ENCODE results near the gene SLC24A4.

SLC24A4 gene

DNA sequence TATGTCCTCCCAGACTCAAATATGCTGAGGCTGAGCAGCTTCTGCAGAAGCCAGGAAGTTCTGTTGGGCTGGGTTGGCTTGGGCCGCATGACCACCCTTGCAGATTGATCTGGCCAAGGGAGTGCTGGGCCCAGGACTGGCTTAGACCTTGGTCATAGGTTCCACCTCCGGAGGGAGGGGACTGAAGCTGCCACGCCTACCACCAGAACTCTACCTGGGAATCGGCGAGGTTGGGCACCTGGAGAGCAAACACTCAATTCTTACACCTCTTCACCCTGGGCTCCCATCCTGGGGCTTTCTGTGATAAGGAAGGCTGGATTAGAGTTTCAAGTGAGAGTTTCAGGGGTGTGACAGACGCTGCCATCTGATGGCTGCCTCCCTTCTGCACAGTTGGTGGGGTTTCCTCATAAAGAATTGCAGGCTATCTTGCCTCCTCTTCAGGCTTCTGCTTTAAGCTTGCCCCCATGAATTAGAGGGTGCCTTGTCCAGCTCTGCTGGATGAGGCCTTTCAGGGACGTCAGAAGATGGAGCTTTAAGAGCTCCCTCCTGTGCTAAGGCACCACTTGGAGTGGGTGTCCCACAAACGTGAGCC is 5.8 kb downstream of the SLC24A4 start:
- Mint-ChIP-seq H3K4me1 (no peaks in the 10 kb centered on the region), H3K36me3 (no peaks in the 10 kb centered on the region), H3K27me3 (peaks cover 12% of the 10 kb centered on the region), H3K4me3 (no peak overlapping the region), H3K27ac (no peak overlapping the region), H3K9me3 (no peaks in the 10 kb centered on the region)
- ATAC-seq (ENCODE audit: low read depth) (no peak), DNase-seq (ENCODE audit: low spot score in 2 of 2) (no peak)

DNA sequence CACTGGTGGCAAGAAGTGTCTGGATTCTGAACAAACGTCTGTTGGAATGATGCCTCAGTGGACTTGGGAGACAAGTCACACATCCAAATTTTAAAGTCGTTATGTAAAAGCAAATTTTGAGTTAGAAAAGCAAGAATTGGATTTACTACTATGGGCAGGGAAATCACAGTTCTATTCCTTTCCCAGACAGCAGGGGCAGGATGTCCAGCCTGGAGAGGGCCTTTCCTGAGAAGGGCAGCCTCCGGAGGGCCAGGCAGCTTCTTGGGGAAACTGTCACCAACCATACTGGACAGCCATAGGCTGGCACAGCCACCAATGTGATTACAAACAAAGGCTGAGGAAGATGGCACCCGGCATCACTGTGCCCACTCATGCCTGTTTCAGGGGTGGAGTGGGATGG is 11.1 kb downstream of the SLC24A4 start:
- Mint-ChIP-seq H3K9me3 (no peaks in the 10 kb centered on the region), H3K27me3 (peaks cover 5% of the 10 kb centered on the region), H3K27ac (no peak overlapping the region), H3K4me1 (no peaks in the 10 kb centered on the region), H3K4me3 (no peak overlapping the region), H3K36me3 (no peaks in the 10 kb centered on the region)
- no peak for ATAC-seq (ENCODE audit: low read depth)
- DNase-seq (ENCODE audit: low spot score in 2 of 2) = no peak

DNA sequence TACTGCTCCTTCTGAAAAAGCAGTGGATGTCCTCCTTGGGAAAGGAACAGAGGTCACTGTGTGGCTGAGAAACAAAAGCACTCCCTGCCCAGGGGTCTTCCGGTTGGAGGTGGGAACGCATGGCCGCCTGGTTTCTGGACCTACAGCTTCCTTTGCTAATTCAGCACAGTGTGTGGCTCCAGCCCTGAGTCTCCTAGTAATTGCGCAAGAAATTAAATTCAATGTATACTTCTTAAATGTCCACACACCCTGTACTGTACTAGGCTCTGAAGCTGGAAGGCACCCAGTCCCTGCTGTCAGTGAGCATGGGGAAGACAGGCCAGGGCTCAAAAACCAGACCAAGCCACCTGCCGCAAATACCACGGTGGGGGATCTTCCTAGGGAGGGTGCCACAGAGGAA is 13.4 kb downstream of the SLC24A4 start:
- H3K4me1 Mint-ChIP-seq = no peaks in the 10 kb centered on the region
- no peaks in the 10 kb centered on the region for H3K9me3 Mint-ChIP-seq
- DNase-seq (ENCODE audit: low spot score in 2 of 2) = no peak
- no peak overlapping the region for H3K27ac Mint-ChIP-seq
- no peak overlapping the region for H3K4me3 Mint-ChIP-seq
- ATAC-seq (ENCODE audit: low read depth) = no peak
- H3K27me3 Mint-ChIP-seq = peaks cover 16% of the 10 kb centered on the region
- no peaks in the 10 kb centered on the region for H3K36me3 Mint-ChIP-seq

DNA sequence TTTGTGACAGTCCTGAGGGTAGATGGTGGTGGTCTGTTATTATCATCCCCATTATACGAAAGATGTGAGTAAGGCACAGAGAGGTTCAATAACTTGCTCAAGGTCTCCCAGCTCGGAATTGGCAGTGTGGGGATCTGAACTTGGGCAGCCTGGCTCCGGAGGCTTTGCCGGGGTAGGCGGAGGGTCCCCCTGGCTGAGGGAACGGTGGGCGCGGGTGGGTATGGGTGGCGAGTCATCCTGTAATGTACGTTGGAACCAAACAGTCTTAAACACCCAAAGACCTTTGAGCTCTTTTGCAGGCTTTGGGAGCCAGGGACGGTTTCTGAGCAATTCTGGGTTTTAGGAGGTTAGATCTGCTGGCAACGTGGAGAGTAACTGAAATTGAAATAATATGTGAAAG is 16.5 kb downstream of the SLC24A4 start:
- peaks cover 33% of the 10 kb centered on the region for H3K27me3 Mint-ChIP-seq
- ATAC-seq (ENCODE audit: low read depth) (no peak), DNase-seq (ENCODE audit: low spot score in 2 of 2) (no peak)
- peaks cover 5% of the 10 kb centered on the region for H3K36me3 Mint-ChIP-seq
- H3K4me1 Mint-ChIP-seq = no peaks in the 10 kb centered on the region
- peaks cover 6% of the 10 kb centered on the region for H3K9me3 Mint-ChIP-seq
- H3K27ac Mint-ChIP-seq = no peak overlapping the region
- no peak overlapping the region for H3K4me3 Mint-ChIP-seq

DNA sequence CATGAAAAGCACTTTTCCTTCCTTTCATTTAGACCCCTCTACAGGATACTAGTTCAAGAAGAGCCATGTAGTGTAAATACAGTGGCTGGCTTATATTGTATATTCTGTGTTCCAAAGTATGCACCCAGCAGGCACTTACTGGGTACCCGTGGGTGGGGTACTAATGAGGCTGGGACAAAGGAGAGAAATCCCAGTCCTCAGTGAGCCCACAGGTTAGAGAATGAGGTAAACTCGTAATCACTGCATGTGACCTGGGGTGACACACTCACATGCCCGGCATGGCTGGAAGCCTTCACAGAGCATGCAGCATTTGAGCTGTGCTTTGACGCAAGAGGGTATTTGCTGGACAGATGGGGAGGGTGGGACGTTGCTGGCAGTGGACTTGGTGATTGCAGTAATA is 17.1 kb downstream of the SLC24A4 start:
- Mint-ChIP-seq H3K4me3 (no peak overlapping the region), H3K9me3 (peaks cover 6% of the 10 kb centered on the region)

DNA sequence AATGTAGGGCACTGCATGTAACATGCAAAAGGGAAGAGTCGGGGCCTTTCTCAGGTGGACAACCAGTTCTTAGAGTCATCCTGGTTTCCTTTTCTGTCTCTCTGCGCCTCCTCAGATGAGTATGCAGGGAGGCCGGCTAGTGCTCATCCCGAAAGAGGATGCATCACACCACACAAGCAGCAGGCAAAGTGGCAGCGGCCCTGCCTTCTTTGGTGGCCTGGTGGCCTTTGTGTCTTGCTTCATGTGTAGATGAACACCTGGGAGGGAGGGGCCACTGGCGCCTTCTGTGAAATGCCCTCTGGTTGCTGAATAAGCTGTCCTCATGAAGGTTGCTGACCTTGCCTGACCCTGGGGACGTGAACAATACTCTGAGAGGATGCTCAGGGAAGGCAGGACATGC is 18.0 kb downstream of the SLC24A4 start:
- H3K9me3 Mint-ChIP-seq = peaks cover 6% of the 10 kb centered on the region
- peaks cover 32% of the 10 kb centered on the region for H3K27me3 Mint-ChIP-seq
- no peak for ATAC-seq (ENCODE audit: low read depth)
- peaks cover 5% of the 10 kb centered on the region for H3K36me3 Mint-ChIP-seq
- H3K4me3 Mint-ChIP-seq = no peak overlapping the region
- H3K27ac Mint-ChIP-seq = no peak overlapping the region
- no peak for DNase-seq (ENCODE audit: low spot score in 2 of 2)
- no peaks in the 10 kb centered on the region for H3K4me1 Mint-ChIP-seq

More for the DNA sequence above, 17.1 kb downstream of the SLC24A4 start:
- peaks cover 5% of the 10 kb centered on the region for H3K36me3 Mint-ChIP-seq
- peaks cover 32% of the 10 kb centered on the region for H3K27me3 Mint-ChIP-seq
- no peak overlapping the region for H3K27ac Mint-ChIP-seq
- no peak for ATAC-seq (ENCODE audit: low read depth)
- no peaks in the 10 kb centered on the region for H3K4me1 Mint-ChIP-seq
- DNase-seq (ENCODE audit: low spot score in 2 of 2) = no peak

DNA sequence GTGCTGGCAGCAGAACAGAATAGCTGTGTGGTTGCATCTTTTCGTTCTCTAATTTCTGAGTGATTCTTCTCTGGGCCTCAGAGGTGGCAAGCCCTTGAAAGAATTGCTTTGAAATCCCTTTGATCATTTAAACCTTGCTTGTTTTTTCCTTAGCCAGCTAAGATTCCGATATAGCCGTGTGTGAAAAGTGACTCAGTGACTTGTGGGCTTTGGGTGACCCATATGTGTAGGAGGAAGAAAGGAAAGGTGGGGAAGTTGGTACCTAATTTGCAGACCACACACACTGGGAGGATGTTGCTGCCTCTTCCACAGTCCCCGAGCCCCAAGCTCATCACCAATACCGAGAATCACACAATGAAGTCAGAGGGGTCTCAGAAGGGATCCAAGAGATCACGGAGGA is 18.8 kb downstream of the SLC24A4 start:
- Mint-ChIP-seq H3K4me3 (no peak overlapping the region), H3K27me3 (peaks cover 31% of the 10 kb centered on the region), H3K9me3 (peaks cover 6% of the 10 kb centered on the region), H3K4me1 (no peaks in the 10 kb centered on the region), H3K36me3 (peaks cover 5% of the 10 kb centered on the region), H3K27ac (no peak overlapping the region)
- no peak for DNase-seq (ENCODE audit: low spot score in 2 of 2)
- no peak for ATAC-seq (ENCODE audit: low read depth)

DNA sequence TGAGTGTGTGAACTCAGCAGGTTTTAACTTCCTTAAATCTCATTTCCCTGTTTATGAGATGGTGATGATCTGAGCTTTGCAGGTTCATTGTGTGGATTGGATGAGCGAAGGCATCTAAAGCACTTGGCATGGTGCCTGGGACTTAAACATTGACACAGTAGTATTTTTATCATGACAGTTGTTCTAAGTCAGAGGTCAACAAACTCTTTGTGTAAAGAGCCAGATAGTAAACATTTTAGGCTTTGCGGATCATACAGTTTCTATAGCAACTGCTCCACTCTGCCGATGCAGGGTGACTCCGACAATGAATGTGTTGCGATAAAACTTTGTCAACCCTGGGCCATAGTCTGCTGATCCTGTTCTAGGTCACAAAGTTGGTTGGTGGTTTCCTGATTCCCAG is 25.2 kb downstream of the SLC24A4 start:
- Mint-ChIP-seq H3K36me3 (peaks cover 5% of the 10 kb centered on the region), H3K4me3 (no peak overlapping the region), H3K9me3 (peaks cover 6% of the 10 kb centered on the region), H3K27me3 (peaks cover 15% of the 10 kb centered on the region), H3K4me1 (no peaks in the 10 kb centered on the region), H3K27ac (no peak overlapping the region)
- ATAC-seq (ENCODE audit: low read depth) = no peak
- no peak for DNase-seq (ENCODE audit: low spot score in 2 of 2)

DNA sequence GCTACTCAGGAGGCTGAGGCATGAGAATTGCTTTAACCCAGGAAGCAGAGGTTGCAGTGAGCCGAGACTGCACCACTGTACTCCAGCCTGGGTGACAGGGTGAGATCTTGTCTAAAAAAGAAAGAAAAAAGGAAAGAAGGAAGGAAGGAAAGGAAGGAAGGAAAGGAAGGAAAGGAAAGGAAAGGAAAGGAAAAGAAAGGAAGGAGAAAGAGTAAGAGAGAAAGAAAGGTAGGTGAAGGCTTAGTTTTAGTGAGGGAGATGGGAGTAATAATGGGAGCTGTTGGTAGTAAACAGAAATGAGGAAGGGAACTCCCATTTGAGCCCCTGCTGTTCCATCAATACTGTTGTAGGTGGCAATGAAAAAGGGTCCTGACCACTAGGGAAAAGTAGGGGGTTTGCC is 28.8 kb downstream of the SLC24A4 start:
- Mint-ChIP-seq H3K27me3 (peaks cover 9% of the 10 kb centered on the region), H3K4me3 (no peak overlapping the region), H3K4me1 (no peaks in the 10 kb centered on the region), H3K9me3 (no peaks in the 10 kb centered on the region), H3K36me3 (no peaks in the 10 kb centered on the region), H3K27ac (no peak overlapping the region)
- ATAC-seq (ENCODE audit: low read depth) (no peak), DNase-seq (ENCODE audit: low spot score in 2 of 2) (no peak)

DNA sequence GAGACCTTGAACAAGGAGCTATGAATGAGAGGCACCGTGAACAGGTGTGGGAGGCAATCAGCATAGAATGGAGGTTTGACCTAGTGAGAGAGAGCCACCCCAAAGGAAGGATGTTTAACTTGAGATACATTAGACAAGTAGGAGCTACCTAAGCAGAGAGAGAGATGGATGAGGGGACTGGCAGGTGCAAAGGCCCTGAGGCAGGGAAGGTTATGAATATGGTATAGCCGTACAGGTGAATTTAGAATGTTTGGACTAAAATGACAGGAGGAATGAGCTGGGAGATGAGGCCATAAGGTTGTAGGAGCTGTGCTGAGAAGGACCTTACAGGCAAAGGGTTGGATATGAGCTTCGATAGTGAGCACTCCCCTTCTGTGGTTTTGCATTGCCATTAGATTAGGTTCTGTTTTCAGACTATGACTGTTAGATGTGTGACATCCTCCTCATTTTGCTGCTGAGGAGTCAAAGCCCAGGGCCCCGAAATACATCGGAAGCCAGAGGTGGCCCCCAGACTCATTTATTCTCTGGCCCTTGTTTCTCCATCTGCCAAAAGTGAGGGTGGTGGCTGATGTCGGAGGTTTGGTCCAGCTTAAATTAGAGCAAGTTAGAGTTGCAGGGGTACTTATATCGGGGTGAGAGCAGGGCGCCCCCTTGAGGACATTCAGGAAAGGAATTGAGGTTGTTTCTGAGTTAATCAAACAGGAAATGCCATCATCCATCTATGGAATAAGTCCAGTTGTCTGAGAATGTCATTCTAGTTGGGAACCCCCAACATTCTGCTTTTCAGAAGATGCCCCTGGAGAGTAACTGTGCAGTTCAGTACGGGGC is 29.4 kb downstream of the SLC24A4 start:
- DNase-seq (ENCODE audit: low spot score in 2 of 2) (no peak), ATAC-seq (ENCODE audit: low read depth) (no peak)
- no peaks in the 10 kb centered on the region for H3K9me3 Mint-ChIP-seq
- no peaks in the 10 kb centered on the region for H3K36me3 Mint-ChIP-seq
- no peak overlapping the region for H3K4me3 Mint-ChIP-seq
- H3K4me1 Mint-ChIP-seq = no peaks in the 10 kb centered on the region
- peaks cover 9% of the 10 kb centered on the region for H3K27me3 Mint-ChIP-seq
- no peak overlapping the region for H3K27ac Mint-ChIP-seq

DNA sequence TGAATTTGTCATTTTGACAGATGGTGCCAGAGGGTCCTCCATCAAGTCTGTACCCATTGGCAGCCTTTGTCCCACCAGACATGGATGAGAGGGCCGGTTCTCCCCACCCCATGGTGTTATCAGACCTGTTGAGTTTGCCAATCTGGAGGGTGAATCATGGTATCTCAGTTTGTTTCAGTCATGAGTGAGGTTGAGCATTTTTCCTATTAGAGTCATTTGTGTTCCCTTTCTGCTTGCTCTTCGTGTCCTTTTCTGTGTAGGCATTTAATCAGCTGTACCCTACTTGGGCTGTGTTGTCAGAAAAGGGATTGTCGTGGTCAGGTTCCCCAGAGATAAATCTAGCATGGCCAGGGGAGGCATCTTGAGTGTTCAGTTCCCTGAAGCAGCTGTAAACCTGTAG is 30.5 kb downstream of the SLC24A4 start:
- Mint-ChIP-seq H3K4me3 (no peak overlapping the region), H3K9me3 (no peaks in the 10 kb centered on the region), H3K36me3 (no peaks in the 10 kb centered on the region), H3K4me1 (no peaks in the 10 kb centered on the region), H3K27me3 (peaks cover 9% of the 10 kb centered on the region), H3K27ac (no peak overlapping the region)
- no peak for ATAC-seq (ENCODE audit: low read depth)
- no peak for DNase-seq (ENCODE audit: low spot score in 2 of 2)

DNA sequence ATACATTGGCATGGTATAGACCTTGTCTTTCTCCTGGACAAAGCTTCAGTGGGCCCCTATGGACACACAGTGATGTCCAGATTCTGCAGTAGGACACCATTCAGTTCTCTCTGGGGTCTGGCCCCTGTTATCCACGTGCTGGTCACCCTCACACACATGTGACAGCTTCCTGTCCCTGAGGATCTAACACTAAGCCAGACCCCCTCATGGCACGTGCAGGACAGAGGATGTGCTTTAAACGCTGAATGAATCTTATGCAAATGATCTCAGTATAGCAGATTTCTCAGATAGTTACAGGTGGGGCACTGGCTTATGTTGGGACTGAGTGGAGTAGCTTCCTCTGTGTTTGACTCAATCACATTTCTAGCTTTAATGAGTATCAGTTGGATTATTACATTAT is 33.7 kb downstream of the SLC24A4 start:
- H3K36me3 Mint-ChIP-seq = no peaks in the 10 kb centered on the region
- H3K4me1 Mint-ChIP-seq = no peaks in the 10 kb centered on the region

DNA sequence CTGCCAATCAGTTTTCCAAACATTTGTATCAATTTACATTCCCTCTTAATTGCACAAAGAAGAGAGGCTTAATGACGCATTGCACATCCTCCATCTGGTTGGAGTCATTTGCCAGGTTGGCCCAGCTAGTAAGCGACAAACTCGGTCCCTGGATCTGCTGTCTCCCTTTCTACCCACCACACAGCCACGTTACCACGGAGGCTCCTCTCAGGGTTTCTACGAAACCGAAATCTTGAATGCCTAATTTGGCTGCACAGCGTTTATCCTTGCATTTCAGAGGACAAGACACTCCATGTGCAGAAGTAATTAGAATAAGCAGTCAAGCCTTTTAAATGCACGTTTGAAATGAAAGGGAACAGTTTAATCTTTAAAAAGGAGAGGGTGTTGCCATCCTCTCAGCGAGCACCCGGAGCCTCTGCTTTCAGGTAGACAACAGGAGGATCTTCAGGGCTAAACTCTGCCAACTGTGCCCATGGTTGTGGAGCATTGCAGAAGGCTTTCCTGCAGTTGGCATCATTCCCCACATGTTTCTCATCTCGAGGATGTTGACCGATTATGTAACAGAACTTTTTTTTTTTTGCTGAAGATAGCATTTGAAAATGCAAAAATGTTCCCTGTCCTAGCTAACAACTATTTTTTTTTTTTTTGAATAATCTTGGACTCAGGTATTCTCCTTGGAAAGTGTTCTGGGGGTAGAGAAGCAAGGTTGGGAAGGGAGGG is 37.8 kb downstream of the SLC24A4 start:
- peaks cover 17% of the 10 kb centered on the region for H3K27me3 Mint-ChIP-seq
- ATAC-seq (ENCODE audit: low read depth) (no peak), DNase-seq (ENCODE audit: low spot score in 2 of 2) (no peak)
- H3K4me1 Mint-ChIP-seq = peaks cover 2% of the 10 kb centered on the region
- H3K4me3 Mint-ChIP-seq = no peak overlapping the region
- H3K9me3 Mint-ChIP-seq = no peaks in the 10 kb centered on the region
- no peak overlapping the region for H3K27ac Mint-ChIP-seq
- H3K36me3 Mint-ChIP-seq = no peaks in the 10 kb centered on the region

More for the DNA sequence above, 33.7 kb downstream of the SLC24A4 start:
- Mint-ChIP-seq H3K27ac (no peak overlapping the region), H3K27me3 (peaks cover 16% of the 10 kb centered on the region), H3K9me3 (no peaks in the 10 kb centered on the region), H3K4me3 (no peak overlapping the region)
- ATAC-seq (ENCODE audit: low read depth) (no peak), DNase-seq (ENCODE audit: low spot score in 2 of 2) (no peak)

DNA sequence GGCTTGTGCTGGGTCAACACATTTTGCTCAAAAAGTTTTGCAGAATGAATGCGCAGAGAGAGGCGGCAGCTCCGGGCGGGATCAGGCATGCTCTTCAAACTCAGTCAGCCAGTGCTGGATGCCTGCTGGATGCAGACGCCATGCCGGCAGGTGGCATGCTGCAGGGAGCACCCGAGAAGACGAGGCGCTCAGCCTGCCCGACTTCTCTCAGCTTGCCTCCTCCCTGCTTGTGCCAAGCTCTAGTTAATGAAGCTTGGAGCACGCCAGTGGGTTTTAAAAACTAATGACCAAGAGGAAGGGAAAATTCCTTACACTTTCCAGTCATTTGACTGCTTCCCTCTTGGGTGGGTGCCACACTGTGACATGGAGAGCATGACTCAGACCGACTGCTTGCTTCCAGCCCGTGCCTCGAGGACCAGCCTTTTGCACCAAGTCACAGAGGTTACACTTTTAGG is 39.8 kb downstream of the SLC24A4 start:
- no peak for DNase-seq (ENCODE audit: low spot score in 2 of 2)
- H3K9me3 Mint-ChIP-seq = no peaks in the 10 kb centered on the region
- H3K4me1 Mint-ChIP-seq = peaks cover 2% of the 10 kb centered on the region
- no peaks in the 10 kb centered on the region for H3K36me3 Mint-ChIP-seq
- no peak for ATAC-seq (ENCODE audit: low read depth)
- no peak overlapping the region for H3K4me3 Mint-ChIP-seq
- H3K27ac Mint-ChIP-seq = no peak overlapping the region
- H3K27me3 Mint-ChIP-seq = peaks cover 19% of the 10 kb centered on the region
